Hematopoietic multipotent progenitor cell treated with erythropoietin and hydrocortisone succinate and interleukin-3 and kit ligand, for 8 days (in vitro differentiated cells): Measurements from ENCODE around the gene LFNG.

Source experiments
- DNase-seq: peaks from one replicate; pipeline ENCODE4 v3.0.0-alpha.2; 2015

Gene LFNG

DNA sequence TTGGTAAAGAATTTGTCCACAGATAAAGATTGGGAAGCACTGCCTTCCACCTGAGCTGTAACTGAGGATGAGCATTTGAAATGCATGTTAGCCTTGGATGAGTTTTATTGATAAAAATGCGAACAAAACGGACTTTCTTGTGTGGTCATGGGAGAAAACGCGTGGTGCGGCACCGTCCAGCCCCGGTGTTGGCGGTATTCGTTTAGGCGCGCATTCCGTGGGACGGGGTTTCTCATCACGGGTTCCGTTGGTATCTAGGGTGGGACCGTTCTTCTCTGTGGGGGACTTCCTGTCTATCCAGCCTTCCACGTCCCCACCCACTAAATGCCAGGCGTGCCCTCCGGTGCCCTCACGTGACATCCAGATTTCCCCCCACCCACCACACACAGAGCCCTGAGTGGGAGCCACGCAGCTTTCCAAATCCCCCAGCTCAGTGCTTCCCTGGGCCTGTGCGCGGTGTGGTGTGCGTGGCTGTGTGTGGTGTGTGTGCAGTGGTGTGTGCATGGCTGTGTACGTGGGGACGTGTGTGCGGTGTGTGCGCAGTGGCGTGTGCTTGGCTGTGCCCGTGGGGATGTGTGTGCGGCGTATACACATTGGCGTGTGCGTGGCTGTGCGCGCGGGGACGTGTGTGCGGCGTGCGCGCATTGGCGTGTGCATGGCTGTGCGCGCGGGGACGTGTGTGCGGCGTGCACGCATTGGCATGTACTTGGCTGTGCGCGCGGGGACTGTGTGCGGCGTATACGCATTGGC, 57.3 kb downstream of the LFNG start:
- no peak for DNase-seq
